Right lobe of liver (tissue), 6 donors: ENCODE results near the gene BOD1L1. TPM values are rescaled to one million over a fixed set of nuclear protein-coding genes. Genes with fewer than 3 reads are reported as not detected.

Experiments used
- ATAC-seq, 4 donors: fragments of 200-7000 bp; cut with Tn5 transposase; one replicate each; pipeline ENCODE4 v1.9.1; 2020; ENCODE audit warnings: mild to moderate bottlenecking in 4 of 4, moderate library complexity in 4 of 4
- DNase-seq, 3 donors: peaks; one replicate each; pipeline ENCODE4 v3.0.0-alpha.2; 2020
- H3K27ac ChIP-seq, 3 donors: fragments of 200-600 bp; one replicate each; pipeline ENCODE4 v1.8.0; 2022
- H3K27me3 ChIP-seq, 2 donors: fragments of 200-600 bp; one replicate each; pipeline ENCODE4 v1.8.0; 2022
- H3K36me3 ChIP-seq, 4 donors: fragments of 200-600 bp; sonication (generic) in 1 of 4; one replicate each; pipeline versions ENCODE4 v1.5.1 to v1.8.0; 2017 to 2022; ENCODE audit warnings: control low read depth in 1 of 4
- H3K4me1 ChIP-seq, 4 donors: fragments of 200-600 bp; sonication (generic) in 1 of 4; one replicate each; pipeline versions ENCODE4 v1.5.1 to v1.8.0; 2017 to 2022; ENCODE audit warnings: control low read depth in 1 of 4
- H3K4me3 ChIP-seq, 3 donors: fragments of 200-600 bp; one replicate each; pipeline ENCODE4 v1.8.0; 2022
- H3K9me3 ChIP-seq, 4 donors: fragments of 200-600 bp; sonication (generic) in 1 of 4; one replicate each; pipeline versions ENCODE4 v1.5.1 to v1.8.0; 2017 to 2022; ENCODE audit warnings: control low read depth in 1 of 4
- POLR2A ChIP-seq: fragments of 450-650 bp; IDR thresholded peaks from one replicate; pipeline ENCODE4 v1.6.1; 2017; ENCODE audit warnings: antibody characterized with exemption, mild to moderate bottlenecking
- WGBS: methylation state at CpG from one replicate; pipeline ENCODE4 v1.1.6; 2018; ENCODE audit warnings: low coverage, low lambda C conversion rate; ENCODE audit not compliant: insufficient coverage; ENCODE audit errors: missing lambda C conversion rate; 5-methylcytosine and 5-hydroxymethylcytosine counted together
- intact Hi-C, 2 donors: fragments of 100-400 bp; cut with DNase I; formaldehyde crosslinking; loops; one replicate each; pipeline versions ENCODE4 v1.11.2 to v1.14.1; 2022
- total RNA-seq, 6 experiments: library from RNA; depleted of rRNA in 2 of 6; stranded (reverse); fragments of >200 nt in 2 of 6; fragmentation: NEBNext Ultra II Directional in 3 of 6; extraction: Animal tissue kit (Norgen Biotek cat#: 25700) in 3 of 6; gene quantifications; one replicate each; pipeline versions ENCODE4 v1.1.0 to v1.2.4, GENCODE V29; 2016 to 2023
- TF ChIP-seq, protein P1 (sequence below), 4 donors: fragments of 200-600 bp in 3 of 4; fragments of 450-650 bp in 1 of 4; IDR thresholded peaks; one replicate each; pipeline versions ENCODE4 v1.5.1 to v1.8.0; 2016 to 2022; ENCODE audit warnings: antibody characterized with exemption in 4 of 4, mild to moderate bottlenecking in 2 of 4
- donor health status: DM: no; HTN: yes; CAD: no.
- donor health status: DM: no; HTN: no; CAD: no.
- donor health status: DM: no; HTN: no; CAD: no.
- donor health status: DM: no; HTN: yes; CAD: no.
- donor health status: DM: no; HTN: yes; CAD: no.

BOD1L1 gene
- total RNA-seq, 6 experiments from 2014 or later = 8.7 to 13.8 (median 11.6) TPM

DNA sequence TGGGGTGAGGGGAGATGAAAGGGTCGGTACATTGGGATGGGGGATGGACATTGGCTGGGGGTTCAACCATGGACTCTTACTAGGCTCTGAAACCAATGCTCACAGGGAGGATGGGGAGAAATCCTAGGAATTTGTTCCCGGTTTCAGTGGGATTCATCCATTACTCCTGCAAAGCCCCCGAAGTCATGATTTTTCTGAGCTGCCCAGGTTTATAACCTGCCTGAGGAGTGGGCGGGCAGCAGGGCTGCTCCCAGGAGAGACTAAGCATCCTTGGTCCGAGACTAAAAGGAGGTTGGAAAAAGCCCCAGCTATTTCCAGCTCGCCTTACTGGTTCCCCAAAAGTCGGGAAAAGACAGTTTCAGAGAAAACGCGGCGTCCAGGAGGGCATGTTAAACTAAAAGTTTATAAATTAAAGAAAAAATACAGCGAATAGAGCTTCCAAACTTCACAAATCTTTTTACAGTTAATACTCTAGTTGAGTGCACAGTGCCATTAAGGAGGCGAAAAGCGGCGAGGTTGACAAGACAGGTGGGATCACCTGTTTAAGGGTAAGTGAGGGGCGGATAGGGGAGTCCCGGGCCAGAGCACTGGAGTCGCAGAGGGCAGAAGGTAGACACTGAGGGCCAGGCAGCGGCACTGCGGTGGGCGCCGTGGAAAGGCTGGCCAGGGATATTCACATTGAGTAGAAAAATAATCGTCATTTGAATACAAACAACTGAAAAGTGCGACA, 86.9 kb downstream of the BOD1L1 start:
- H3K36me3 ChIP-seq = no peaks in the 10 kb centered on the region
- no peak for DNase-seq
- H3K27me3 ChIP-seq = peaks cover 23 to 55% of the 10 kb centered on the region in 2 donors
- H3K4me3 ChIP-seq = no peak overlapping the region
- no peak overlapping the region for H3K27ac ChIP-seq
- 13% methylated on average over 19 of the region's 23 CpGs for WGBS
- H3K9me3 ChIP-seq = no peaks in the 10 kb centered on the region
- peaks cover 0 to 21% (median 2%) of the 10 kb centered on the region in 4 donors for H3K4me1 ChIP-seq
- intact Hi-C loops = loop anchor here in 1 of 2 donors (10.0 kb wide), 1 partner anchor 696 kb away; no protein-coding TSS in a partner anchor
- TF ChIP-seq, protein P1, sequence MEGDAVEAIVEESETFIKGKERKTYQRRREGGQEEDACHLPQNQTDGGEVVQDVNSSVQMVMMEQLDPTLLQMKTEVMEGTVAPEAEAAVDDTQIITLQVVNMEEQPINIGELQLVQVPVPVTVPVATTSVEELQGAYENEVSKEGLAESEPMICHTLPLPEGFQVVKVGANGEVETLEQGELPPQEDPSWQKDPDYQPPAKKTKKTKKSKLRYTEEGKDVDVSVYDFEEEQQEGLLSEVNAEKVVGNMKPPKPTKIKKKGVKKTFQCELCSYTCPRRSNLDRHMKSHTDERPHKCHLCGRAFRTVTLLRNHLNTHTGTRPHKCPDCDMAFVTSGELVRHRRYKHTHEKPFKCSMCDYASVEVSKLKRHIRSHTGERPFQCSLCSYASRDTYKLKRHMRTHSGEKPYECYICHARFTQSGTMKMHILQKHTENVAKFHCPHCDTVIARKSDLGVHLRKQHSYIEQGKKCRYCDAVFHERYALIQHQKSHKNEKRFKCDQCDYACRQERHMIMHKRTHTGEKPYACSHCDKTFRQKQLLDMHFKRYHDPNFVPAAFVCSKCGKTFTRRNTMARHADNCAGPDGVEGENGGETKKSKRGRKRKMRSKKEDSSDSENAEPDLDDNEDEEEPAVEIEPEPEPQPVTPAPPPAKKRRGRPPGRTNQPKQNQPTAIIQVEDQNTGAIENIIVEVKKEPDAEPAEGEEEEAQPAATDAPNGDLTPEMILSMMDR (IDR thresholded peaks at IDR 0.05) = no peak
- no peak for TF ChIP-seq POLR2A
- no peak for ATAC-seq

DNA sequence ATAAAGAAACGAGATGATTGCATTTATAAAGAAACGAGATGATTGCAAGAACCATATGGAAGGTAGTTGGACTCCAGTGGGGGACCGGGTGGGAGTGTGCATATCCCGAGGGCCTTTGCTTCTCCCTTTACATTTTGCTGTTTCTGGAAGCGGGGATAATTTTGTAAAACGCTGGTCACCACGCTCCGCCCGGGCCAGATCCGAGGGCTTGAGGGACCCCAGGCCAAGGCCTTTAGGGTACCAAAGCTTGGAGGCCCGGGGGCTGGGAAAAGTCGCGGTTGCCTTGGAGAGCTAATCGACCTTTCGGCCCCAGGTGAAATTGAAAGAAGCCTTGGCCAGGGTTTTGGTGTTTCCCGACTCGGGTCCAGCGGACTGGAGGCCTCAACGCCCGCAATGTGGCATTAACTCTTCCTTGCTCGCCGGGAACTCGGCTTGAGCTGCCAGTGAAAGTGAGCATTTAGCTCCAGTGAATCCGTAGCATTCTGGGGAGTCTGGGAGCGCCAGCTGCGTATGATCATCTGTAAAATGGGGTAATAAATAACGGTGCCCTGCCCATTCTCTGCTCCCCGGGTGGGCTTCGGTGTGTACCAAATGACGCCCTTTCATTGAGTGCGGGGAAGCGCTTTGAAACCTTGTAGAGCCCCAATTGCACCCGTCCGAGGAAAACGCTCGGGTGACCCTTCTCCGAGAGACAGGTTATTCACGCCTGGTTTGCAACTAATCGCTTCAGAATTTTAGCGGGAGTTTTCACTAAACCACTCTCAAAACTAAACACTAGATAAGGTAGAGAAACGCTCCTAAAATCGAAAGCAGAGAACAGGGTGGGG, 87.7 kb downstream of the BOD1L1 start:
- no peak overlapping the region for H3K4me3 ChIP-seq
- DNase-seq (no peak), ATAC-seq (no peak)
- TF ChIP-seq, protein P1 (IDR thresholded peaks at IDR 0.05) = no peak
- no peak for TF ChIP-seq POLR2A
- intact Hi-C loops = loop anchor here in 1 of 2 donors (10.0 kb wide), 2 partner anchors 695 to 795 kb away; no protein-coding TSS in a partner anchor
- H3K4me1 ChIP-seq = peaks cover 0 to 21% (median 2%) of the 10 kb centered on the region in 4 donors
- peaks cover 25 to 55% of the 10 kb centered on the region in 2 donors for H3K27me3 ChIP-seq
- no peaks in the 10 kb centered on the region for H3K36me3 ChIP-seq
- WGBS = 7% methylated on average over 23 of the region's 42 CpGs
- H3K27ac ChIP-seq = no peak overlapping the region
- no peaks in the 10 kb centered on the region for H3K9me3 ChIP-seq

DNA sequence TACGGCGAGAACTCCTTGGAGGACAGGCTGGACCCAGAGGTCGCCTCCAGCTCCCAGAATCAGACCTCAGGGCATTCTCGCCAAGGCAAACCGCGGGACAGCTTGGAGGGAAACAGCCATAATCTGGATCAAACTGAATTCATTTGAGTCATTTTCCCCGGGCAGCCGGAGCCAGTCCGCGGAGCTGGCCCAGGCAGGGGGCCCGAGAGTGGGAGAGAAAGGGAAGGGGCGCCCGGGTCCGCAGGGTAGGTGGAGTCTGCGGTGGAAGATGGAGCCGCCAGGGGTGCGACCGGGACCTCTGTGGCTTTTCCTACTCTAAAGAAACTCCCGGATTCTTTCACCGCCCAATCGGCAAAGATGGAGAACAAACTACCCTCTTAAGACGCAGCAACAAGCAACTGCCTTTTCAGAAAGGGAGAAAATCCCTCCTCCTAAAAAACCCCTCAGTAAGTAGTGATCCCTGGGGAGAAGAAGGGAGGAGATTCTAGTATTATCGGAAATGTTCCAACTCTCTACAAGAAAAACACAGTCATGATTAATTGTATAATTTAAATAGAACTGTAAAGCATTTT, 88.4 kb downstream of the BOD1L1 start:
- no peak for TF ChIP-seq POLR2A
- TF ChIP-seq, protein P1 (IDR thresholded peaks at IDR 0.05) = no peak
- Histone ChIP-seq H3K27me3 (peaks cover 27 to 54% of the 10 kb centered on the region in 2 donors), H3K4me3 (no peak overlapping the region), H3K9me3 (no peaks in the 10 kb centered on the region), H3K36me3 (no peaks in the 10 kb centered on the region), H3K4me1 (peaks cover 0 to 20% (median 2%) of the 10 kb centered on the region in 4 donors), H3K27ac (no peak overlapping the region)
- intact Hi-C loops = loop anchor here in 1 of 2 donors (10.0 kb wide), 1 partner anchor 794 kb away; no protein-coding TSS in a partner anchor
- WGBS = 3% methylated on average over 20 of the region's 23 CpGs
- DNase-seq (no peak), ATAC-seq (no peak)

DNA sequence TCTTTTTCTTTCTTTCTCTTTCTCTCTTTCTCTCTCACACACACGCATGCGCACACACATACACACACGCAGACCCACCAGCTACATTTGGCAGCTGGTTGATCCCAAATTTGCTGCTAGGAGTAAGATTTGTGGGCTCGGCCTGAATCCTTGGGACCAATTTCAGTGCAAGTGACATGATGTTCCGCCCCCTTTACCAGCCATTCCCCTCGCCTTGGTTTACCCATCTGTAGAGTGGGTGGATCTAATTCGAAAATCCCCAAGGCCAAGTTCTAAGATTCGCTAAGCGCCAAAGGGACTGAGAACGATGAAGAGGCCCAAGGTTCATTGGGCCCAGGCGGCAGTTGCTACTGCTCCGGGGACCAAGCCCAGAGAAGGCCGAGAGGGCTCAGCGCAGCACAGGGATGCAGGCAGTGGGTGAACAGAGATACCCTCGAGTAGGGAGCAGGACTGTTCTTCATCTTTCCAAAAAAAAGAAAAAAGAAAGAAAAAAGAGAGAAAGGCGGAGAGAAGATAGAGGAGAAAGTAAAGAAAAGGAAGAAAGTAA, 89.0 kb downstream of the BOD1L1 start:
- no peak for TF ChIP-seq POLR2A
- TF ChIP-seq, protein P1 (IDR thresholded peaks at IDR 0.05) = no peak
- Histone ChIP-seq H3K27me3 (peaks cover 27 to 59% of the 10 kb centered on the region in 2 donors), H3K27ac (no peak overlapping the region), H3K36me3 (no peaks in the 10 kb centered on the region), H3K4me3 (no peak overlapping the region), H3K4me1 (peaks cover 0 to 18% (median 2%) of the 10 kb centered on the region in 4 donors), H3K9me3 (no peaks in the 10 kb centered on the region)
- no peak for DNase-seq
- intact Hi-C loops = loop anchor here in 1 of 2 donors (10.0 kb wide), 1 partner anchor 794 kb away; no protein-coding TSS in a partner anchor
- 22% methylated on average over 16 of the region's 16 CpGs for WGBS
- no peak for ATAC-seq
